Measurements from ENCODE around the gene FBXO3. TPM values are rescaled to one million over a fixed set of nuclear protein-coding genes. Genes with fewer than 3 reads are reported as not detected.

Gene FBXO3
- total RNA-seq, 1 experiment from 2014 or later, result 18.9 TPM

GRCh38 chr11:33770236-33770635, 4.1 kb downstream of the FBXO3 start:
- H3K9me3 ChIP-seq (ENCODE audit: control insufficient read depth, low read depth, low read length), result no peaks in the 10 kb centered on the region
- no peak overlapping the region for H3K4me2 ChIP-seq (ENCODE audit: insufficient read depth, insufficient read length, low read length)
- no peak overlapping the region for H2BK120ac ChIP-seq (ENCODE audit: low read depth, low read length, poor library complexity, severe bottlenecking)
- H2BK20ac ChIP-seq (ENCODE audit: low read depth, low read length, poor library complexity, severe bottlenecking), result no peak overlapping the region
- no peak overlapping the region for H3K27ac ChIP-seq (ENCODE audit: insufficient read length, low read depth, low read length)
- no peak overlapping the region for H3K9ac ChIP-seq (ENCODE audit: extremely low read depth, insufficient read length, low read length)
- no peak overlapping the region for H4K91ac ChIP-seq (ENCODE audit: insufficient read length, low read depth, low read length)
- Mint-ChIP-seq H3K4me1 (peaks cover 15 to 17% of the 10 kb centered on the region in 2 experiments), H3K36me3 (ENCODE audit: insufficient read depth in 1 of 3, low read depth in 3 of 3) (peaks cover 0 to 14% (median 9%) of the 10 kb centered on the region in 3 experiments; a peak in 5 of 7 replicates), H3K27ac (no peak overlapping the region), H3K9me3 (no peaks in the 10 kb centered on the region; a peak in 1 of 5 replicates), H3K27me3 (ENCODE audit: low read depth) (peaks cover 19% of the 10 kb centered on the region), H3K4me3 (no peak overlapping the region)
- no peaks in the 10 kb centered on the region; the same call in 1 of the 2 replicates for H3K4me1 ChIP-seq (ENCODE audit: insufficient read depth, low read length)
- H3K79me1 ChIP-seq (ENCODE audit: insufficient read depth, low read depth, low read length, poor library complexity, severe bottlenecking), result peaks cover 2% of the 10 kb centered on the region
- no peak for TF ChIP-seq CTCF (conservative IDR thresholded peaks at IDR 0.05)
- no peak overlapping the region for H3K4ac ChIP-seq (ENCODE audit: low read depth, low read length)
- no peak overlapping the region for H2BK12ac ChIP-seq (ENCODE audit: insufficient read length, low read depth, low read length)
- H4K5ac ChIP-seq (ENCODE audit: insufficient read length, low read depth, low read length), result no peak overlapping the region
- no peak overlapping the region for H3K18ac ChIP-seq (ENCODE audit: insufficient read length, low read depth, low read length)
- no peak overlapping the region for H3K14ac ChIP-seq (ENCODE audit: insufficient read depth, low read length)
- H4K8ac ChIP-seq (replicated peaks; ENCODE audit: insufficient read length, low read depth, low read length), result no peak overlapping the region
- no peak overlapping the region for H2BK15ac ChIP-seq (ENCODE audit: low read depth, low read length)
- no peak overlapping the region for H3T11ph ChIP-seq (ENCODE audit: low read length)
- WGBS (ENCODE audit: extremely low coverage, insufficient read length, low lambda C conversion rate), result no CpG with 5 or more reads among the region's 2 CpGs
- H3K27me3 ChIP-seq (ENCODE audit: insufficient read depth, low read length), result peaks cover 2% of the 10 kb centered on the region; the same call in 1 of the 2 replicates
- no peaks in the 10 kb centered on the region; the same call in 1 of the 2 replicates for H3K79me2 ChIP-seq (ENCODE audit: insufficient read depth, low read length)
- no peak for DNase-seq
- peaks cover 12% of the 10 kb centered on the region for H3K23me2 ChIP-seq (ENCODE audit: insufficient read length, low read depth, low read length, poor library complexity, severe bottlenecking)
- no peak overlapping the region for H2BK5ac ChIP-seq (ENCODE audit: insufficient read length, low read length)
- H2AFZ ChIP-seq (ENCODE audit: low read length), result no peak overlapping the region
- no peak overlapping the region for H3K23ac ChIP-seq (ENCODE audit: insufficient read length, low read depth, low read length)
- H4K20me1 ChIP-seq (ENCODE audit: control insufficient read depth, insufficient read depth, insufficient read length), result no peaks in the 10 kb centered on the region
- H3K56ac ChIP-seq (ENCODE audit: insufficient read length, low read depth, low read length), result no peak overlapping the region
- no peak overlapping the region for H2AK5ac ChIP-seq (ENCODE audit: insufficient read length, low read length)

Measured in H9 (cell line).